Stimulated activated CD4-positive, alpha-beta T cell treated with anti-CD3 and anti-CD28 coated beads, Interleukin-4, amount 100 ng/mL, for 4 hours (primary cell): ENCODE data around the gene GFRA4.

ENCODE experiments used
- DNase-seq, 2 experiments: peaks; one replicate each; pipeline ENCODE4 v3.0.0-alpha.2; 2020

The GFRA4 gene, protein sequence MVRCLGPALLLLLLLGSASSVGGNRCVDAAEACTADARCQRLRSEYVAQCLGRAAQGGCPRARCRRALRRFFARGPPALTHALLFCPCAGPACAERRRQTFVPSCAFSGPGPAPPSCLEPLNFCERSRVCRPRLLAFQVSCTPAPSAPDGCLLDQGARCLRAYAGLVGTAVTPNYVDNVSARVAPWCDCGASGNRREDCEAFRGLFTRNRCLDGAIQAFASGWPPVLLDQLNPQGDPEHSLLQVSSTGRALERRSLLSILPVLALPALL

DNA sequence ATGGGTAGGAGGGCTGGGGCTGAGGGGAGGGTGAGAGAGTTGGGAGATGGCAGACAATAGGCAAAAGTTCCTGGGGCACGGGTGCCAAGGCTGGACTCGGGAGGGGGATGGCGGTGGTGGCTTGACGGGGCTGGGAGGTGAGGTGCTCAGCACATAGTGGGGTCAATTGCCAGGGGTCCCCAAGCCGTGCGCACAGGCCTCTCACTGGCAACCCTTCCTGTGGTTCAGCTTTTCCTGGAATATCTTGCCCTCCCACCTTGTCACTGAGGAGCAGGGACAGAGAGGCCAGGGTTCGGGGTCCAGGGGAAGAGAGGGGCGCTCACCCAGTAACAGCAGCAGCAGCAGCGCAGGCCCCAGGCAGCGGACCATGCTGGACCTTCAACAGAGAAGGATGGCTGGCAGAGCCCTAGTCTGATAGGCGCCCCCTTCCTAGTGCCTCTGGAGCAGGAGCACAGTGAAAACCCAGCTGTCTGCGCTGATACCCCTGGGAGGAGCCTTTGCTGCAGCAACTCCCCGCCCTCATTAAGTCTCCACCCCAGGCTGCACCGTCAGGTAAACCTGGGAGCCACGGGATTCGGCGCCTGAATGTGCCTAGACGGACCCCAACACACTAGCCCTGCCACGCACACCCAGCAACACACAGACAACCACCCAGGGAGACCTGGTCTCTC is at the start of gene GFRA4:
TSS of gene GFRA4 (minus strand) at position 369 of the 671 bp plus-strand sequence. CDS start at position 369, 0 bp downstream.
- DNase-seq: no peak

DNA sequence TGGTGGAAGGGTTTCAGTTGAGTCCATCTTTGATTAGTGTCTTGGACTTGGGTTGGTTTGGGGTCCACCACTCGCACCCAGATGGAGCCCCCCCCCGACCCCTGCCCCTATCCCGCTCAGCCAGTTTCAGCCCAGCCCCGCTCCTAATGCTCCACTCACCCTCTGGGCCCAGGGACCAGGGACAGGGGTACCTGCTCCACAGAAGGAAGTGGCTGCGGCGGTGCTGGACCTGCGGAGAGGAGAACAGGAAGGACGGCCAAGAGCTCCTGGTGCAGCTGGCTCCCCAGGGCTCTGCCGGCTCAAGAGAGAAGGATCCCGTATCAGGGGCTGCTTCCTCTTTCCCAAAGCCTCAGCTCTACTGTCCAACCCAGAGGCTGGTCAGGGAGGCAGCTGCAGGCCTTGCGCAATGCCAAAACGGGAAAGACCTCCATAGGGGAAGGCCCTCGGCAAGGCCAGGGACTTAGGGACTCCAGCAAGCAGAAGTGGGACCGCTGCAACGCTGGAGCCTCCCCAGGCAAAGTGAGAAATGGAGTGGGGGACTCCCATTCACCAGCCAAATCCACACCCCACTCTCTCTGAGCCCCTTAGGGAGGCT is 49.2 kb upstream of the GFRA4 start, which contains the start of gene SIGLEC1:
TSS of gene SIGLEC1 (minus strand) at position 322 of the 595 bp plus-strand sequence. CDS start 5,472 bp downstream, outside the sequence.
- no peak for DNase-seq

DNA sequence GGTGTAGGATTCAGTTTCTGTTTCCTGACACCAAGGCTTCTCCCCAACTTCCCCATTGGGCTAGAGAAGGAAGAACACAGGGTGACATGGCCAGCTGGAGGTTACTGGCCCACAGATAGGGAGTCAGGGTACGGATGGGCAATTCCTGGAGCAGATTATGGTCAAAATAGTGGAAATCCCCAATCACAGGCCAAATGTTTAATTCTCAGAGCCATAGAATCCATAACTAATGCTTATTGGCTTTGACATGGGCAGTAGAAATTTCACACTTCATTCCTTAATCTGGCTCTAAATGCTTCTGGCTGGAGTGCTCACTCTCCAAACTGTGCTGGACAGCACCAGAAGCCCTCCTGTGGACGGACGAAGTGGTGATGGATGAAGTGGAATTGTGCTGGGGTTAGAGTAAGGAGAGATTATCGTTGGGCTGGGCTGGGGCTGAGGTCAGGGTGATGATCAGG is 48.3 kb upstream of the GFRA4 start:
- no peak for DNase-seq

DNA sequence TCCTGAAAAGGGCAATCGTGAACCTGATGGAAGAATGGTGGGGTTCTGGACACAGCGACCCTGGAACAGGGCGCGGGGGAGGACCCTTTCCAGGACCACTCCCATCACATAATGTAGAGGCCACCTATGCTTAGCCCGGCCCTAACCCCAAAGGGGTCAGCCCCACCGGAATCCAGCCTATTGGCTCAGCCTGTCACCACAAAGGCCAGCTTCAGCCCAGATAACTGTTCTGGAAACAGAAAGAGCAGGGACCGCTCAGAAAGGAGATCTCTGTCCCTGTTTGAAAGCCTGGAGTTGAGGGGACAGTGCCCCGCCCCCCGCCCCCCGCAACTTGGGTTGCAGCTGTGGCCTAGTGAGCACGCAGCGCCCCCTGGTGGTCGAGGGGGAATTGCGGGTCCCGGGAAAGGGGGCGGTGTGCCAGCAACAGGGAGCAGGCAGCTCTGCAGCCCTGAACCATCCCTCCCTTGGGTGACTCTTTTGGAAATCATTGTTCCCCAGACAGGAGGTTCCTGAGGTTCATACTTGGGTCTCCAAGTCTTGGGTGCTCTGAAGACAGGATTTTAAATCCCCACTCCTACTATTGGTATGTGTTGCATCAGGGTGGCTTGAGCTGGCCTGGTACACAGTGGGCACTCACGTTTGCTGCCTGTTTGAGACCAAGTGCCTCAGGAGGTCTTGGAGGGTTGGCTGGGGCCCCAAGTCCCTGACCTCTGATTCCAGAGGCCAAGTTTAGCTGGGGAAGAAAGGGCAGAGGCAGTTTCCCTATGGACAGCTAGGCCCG is 47.7 kb upstream of the GFRA4 start:
- peak; percentile 45 to 75 for DNase-seq

DNA sequence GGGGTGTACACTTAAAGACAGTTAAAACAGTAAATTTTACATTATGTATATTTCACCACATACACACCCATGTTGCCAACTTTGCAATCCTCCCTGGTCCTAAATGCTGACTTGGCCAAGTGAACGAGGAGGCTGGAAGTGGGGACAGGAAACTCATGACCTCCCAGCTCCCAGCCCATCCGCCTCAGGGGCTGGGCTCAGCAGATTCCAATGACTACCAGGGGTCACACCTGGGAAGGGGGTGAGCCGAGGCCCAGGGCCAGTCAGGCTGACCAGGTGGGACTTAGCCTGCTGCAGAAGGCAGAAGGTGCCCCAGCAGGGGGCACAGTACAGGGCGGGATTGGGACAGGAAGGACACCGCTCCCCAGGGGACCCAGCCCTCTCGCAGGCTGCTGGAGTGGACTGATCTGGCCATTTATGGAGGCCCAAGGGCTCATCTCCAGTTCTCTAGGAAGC is 46.8 kb upstream of the GFRA4 start:
- DNase-seq: no peak

DNA sequence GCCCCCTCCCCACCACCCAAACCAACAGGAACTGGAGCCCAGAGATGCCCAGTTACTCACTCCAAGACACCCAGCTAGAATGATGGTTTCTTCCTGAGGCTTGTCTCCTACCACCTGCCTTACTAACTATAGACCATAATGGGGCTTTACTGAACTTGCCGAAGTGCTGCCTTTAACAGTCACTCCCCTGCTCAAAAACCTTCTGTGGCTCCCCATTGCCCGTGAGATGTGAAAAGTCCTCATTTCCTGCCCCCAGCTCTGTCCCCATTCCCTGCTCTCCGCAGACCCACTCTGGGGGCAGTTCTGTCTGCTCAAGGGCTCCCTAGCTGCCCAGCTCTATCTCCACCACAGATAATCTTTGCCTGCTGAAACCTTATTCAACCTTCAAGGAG is 44.3 kb upstream of the GFRA4 start:
- no peak for DNase-seq

DNA sequence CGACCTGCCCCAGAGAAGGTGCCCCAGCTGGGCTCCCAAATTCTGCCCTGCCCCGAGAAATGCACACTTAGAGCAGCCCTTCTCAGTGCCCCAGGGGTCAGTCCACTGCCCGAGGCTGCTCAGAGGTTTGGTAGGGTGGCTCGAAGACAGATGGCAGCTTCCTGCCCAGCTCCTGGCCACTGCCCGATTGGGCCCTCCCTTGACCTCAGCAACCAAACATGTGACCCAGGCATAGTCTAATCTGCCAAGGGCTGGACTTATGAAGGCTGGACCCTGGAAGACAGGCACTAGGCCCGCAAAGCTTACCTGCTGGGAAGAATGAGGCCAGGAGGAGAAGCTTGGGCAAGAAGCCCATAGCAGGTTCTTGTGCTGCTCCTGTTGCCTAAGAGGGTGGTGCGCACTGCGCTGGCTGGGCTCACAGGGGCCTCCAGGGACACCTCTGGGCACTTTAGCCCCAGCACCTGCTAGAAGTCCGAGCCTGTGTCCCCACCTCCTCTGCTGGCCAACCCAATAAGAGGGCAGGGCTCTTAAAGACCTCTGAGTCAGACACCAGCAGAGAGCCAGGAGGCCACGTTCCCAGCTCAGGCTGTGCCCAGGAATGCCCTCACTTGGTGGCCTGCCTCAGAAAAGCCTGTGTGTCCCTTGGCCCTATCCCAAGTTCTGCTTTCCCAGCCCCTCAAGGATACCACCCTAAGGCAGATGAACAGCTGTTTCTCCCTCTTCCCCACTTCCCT is 43.7 kb upstream of the GFRA4 start:
- DNase-seq: no peak

DNA sequence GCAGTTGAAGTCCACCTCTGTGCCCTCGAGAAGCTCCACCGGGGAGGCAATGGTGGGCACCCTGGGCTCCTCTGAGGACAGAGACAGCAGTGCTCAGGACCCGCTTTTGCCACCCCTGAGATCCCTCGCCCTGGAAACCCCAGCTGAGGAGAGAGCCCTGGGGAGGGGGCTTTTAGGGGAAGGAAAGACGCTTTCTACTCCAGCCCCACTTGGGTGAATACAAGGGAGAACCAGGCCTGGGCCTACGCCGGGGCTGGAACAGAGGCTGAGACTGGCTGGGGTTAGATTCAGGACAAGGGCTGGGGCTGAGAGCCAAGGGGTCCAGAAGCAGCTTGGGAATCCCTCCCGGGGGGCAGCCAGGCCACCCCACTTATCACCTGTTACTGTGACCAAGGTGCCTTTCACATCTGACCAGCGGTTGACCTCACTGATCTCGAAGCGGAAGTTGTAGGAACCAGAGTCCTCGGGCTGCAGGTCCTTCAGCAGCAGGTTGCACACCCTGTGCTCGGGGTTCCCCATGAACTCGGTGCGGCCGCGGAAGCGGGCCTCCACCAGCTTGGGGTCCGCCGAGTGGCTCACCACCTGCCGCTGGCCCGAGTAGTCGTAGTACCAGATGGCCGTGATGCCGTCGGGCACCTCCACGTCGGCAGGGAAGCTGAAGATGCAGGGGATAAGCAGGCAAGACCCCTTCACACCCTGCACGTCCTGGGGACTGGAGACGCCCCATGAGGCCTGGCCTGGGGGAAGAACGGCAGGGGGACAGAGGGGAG is 43.0 kb upstream of the GFRA4 start:
- no peak for DNase-seq

DNA sequence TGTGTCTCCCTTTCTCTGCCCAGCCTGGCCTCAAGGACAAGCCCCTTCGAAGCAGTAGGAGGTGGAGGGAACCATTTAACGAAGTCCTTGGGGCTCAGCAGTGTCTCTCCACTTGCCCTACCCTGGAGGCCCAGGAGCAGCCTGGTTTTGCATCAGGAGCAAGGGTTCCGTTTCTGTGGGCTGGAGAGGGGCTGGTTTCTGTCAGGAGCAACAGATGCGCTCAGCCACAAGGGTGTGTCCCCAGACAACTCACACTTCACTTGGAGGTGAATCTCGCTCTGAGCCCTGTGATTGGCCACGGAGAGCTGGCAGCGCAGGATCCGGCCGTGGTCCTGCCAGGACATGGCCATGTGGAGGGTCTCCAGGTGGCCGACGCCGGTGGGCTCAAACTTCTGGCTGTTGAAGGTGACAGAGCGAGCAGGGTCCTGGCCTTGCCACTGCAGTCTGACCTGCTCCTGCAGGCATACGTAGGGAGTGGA is 42.3 kb upstream of the GFRA4 start:
- DNase-seq: no peak

DNA sequence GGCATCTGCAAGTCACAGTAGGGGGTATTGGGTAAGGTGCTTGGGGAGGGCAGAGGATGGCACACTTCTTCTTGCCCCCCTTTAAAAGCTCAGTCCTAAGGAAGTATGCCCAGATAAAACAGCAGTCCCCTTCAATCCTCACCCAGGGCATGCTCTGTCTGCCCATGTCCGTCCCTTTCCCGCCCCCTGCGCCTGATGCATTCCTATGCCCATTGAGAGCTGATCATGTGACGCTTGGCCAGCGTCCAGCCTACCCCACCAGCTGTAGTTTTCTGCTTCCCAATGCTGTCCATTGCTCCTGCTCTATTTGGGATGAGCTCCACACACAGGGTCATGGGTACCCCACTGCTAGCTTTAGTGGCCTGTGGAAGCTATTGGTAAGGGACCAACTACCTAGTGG is 40.9 kb upstream of the GFRA4 start:
- DNase-seq: no peak

DNA sequence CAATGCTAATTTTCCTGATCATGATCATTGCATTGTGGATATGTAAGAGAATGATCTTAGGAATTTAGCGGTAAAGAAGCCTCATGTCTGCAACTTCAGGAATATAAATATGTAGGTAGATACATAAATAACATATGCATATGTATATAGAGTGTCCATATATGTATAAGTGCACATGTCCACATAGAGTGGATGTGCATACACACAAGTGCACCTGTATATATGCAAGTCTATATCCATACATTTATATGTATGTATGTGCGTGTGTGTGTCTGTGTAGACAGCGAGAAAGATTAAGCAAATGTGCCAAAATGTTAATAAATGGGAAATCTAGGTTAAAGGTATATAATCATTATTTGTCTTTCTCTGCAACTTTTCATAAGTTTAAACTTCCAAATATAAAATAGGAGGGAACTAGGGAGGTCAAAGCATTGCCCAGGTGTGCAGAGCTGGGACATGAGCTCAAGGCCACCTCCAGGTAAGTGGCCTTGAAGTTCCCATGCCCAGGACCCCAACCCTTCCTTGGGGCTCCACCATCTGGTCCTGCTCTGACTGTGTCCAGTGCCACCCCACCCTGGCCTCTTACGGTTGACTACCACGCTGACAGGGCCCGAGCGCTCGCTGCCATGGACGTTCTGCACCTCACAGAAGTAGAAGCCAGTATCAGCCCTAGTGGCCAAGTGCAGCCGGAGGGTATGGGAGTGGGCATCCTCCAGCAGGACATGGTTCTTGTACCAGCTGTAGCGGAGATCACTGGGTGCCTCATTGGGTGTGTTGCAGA is 39.6 kb upstream of the GFRA4 start:
- DNase-seq: no peak

DNA sequence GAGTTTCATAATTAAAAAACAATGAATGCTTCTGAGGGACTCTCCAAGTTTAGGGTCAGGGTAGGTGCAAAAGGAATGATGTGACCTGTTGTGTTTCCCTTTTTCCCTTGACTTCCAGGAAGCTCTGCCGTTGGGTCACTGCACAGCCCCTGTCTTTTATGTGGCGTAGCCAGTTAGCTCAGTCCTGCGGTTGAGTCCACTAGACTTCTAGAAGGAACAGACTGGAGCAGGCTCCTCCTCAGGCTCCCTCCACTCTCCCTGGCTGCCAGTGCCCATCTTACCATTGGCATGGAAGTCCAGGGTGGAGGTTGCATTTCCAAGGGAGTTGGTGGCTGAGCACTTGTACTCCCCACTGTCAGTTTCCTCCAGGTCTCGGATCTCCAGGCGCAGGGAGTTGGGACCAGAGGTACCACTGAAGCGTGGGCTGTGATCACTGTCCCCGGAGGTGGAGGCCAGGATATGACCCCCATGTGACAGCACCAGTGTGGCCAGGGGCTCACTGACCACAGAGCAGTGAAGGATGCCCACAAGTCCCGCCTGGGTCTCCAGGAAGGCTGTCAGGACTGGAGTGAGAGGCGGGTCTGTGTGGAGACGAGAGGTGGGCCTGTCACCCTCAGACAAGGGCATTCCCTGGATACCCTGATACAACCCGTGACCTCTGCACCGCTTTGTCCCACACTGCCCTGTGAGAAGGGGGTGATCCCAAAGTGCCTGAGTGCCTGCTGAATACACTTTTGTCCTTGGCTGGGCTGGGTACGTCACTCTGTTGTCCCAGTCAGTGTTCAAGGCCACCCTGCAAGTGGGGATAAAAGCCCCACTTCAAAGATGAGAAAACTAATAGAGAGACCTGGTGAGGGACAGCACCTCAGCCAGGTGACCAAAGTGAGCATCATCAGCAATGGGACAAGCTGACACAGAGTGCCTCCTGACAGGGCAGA is 38.1 kb upstream of the GFRA4 start:
- DNase-seq: no peak

DNA sequence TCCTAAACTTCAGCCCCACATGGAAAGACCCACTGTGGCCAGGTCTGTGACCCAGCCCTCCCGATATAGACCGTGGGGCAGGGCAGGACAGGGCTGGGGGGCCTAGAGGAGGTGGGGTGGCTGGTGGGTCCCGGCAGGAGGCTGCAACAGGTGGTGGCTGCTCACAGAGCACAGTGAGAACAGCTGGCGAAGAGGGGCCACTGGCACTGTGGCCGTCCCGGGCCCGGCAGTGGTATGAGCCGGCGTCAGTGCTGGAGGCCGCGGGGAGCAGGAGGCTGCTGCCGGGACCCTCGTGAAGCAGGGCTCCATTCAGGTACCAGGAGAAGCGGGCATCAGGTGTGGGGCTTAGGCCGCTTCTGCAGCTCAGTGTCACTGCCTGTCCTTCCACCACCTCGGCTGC is 35.8 kb upstream of the GFRA4 start:
- no peak for DNase-seq

DNA sequence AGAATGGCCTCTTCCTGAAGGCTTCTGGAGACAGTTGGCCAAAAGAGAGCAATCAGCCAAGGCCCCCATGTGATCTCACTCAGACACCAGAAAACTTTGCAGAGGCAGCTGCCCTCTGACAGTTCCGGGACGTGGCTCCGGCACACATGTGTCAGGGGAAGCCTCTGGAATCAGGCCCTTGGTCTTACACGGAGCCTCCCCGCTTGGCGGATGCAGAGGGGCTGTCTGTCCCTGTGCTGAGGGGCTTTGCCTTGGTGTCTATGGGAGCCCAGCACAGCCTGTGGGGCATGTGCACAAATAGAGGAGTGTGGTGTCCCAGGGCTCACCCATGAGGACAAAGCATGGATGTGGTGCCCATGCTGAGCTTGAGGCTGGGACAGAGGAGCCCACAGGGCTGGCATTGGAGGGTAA is 35.4 kb upstream of the GFRA4 start:
- no peak for DNase-seq

DNA sequence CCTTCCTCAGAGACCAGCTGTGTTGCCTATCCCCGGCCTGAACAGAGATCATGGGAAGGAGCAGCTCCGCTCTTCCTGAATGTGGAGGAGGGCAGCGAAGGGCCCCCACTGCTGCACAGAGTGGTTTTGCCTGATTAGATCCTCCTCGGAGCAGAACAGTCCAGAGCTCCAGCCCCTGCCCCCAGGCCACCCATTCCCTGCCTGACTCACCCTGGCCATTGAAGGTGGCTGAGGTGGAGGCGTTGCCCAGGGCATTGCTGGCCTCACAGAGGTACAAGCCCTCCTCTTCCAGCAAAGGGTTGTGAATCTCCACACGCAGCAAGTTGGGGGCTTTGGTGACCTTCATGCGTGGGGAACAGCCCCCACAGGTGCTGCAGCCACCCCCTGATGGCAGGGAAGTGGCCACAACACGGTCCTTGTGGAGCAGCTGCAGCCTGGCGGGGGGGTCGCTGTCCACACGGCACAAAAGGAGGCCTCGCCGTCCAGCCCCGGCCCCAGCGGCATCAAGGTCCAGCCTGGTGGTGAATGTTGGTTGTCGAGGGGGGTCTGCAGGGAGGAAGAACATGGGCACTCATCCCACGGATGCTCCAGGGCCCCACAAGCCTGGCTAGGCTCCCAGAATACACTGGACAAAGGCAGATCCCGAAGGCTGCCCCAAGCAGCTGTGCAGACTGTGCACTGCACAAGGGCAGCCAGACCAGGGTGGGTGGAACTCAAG is 34.5 kb upstream of the GFRA4 start:
- no peak for DNase-seq

DNA sequence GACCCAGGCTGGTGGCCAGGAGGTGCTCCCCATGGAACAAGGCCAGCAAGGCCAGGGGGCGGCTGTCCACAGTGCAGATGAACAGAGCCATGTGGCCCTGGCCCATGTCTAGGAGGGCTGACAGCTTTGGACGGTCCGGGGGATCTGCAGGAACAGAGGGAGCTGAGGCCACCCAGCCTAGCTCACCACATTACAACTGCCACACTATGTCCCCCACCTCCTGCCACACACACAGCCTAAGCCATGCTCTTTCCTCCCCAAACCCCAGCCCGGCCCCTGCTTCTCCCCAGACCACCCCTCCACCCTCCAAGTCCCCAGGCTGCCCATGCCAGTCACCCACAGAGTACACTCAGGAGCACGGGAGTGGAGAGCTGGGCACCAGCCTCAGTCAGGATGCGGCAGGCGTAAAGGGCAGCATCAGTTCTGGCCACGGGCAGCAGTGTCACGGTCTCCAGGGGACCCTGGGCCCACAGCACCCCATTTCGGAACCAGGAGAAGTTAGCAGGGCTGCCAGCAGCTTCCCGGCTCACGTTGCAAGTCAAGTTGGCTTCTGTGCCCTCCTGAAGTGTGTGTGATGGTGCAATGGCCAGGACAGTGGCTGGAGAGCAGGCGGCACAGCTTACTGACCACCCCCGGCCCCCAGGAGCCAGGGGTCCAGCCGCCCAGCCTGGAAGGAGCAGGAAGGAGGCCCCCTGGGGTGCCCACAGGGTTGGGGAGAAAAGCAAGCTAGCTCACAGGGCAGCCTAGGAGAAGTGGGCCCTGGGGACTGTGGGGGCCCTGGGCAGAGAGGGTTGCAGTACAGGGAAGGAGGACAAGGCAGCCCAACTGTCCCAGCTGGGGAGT is 33.8 kb upstream of the GFRA4 start:
- no peak for DNase-seq

DNA sequence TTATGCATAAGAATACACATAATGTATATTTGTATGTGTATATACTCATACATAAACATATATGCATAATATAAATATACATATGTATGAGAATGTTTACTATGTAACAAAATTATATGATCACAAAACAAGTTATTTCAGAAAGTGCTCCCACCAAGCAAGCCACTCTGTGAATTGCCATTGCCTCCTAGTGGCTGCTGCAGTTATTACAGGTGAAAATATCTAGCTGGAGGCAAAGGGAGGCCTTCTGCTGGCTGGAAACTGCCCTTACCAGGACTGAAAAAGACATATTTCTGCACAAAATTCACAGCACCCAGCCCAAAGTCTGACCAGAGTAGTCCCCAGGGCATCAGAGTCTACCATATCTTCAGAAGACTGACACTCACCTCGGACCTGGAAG is 33.0 kb upstream of the GFRA4 start:
- no peak for DNase-seq

DNA sequence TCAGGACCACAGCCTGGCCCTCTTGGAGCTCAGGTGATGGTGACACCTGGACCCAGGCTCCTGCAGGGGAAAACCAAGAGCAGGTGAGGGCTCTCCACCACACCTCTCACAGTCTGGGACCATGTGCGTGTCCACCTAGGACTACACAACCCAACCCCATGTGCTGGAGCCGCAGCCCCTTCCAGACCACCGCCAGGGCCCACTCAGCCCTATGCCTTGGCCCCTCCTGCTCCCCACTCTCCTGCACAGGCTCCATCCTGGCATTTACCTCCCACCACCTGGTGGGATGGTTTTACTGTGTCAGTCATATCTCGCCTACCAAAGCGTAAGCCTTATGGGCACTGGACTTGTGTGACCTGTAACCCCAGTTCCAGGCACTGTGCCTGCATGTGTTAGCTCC is 31.7 kb upstream of the GFRA4 start:
- DNase-seq: no peak
